Upper lobe of left lung (tissue), 6 donors: Measurements from ENCODE around the gene PFDN1. TPM values are rescaled to one million over a fixed set of nuclear protein-coding genes. Genes with fewer than 3 reads are reported as not detected.
A peak's percentile ranks its signal among the peaks of the same experiment; 100 is the strongest.

ENCODE experiments used
- ATAC-seq, 2 donors: fragments of 200-7000 bp; cut with Tn5 transposase; one replicate each; pipeline ENCODE4 v1.9.1; 2022; ENCODE audit warnings: mild to moderate bottlenecking in 2 of 2, moderate library complexity in 2 of 2; ENCODE audit not compliant: low FRiP score in 2 of 2
- DNase-seq, 2 donors: peaks; one replicate each; pipeline ENCODE4 v3.0.0-alpha.2; 2019 to 2020
- H3K27ac ChIP-seq, 4 donors: fragments of 200-600 bp; sonication (generic); one replicate each; pipeline ENCODE4 v1.5.1; 2016 to 2019
- H3K27me3 ChIP-seq, 4 donors: fragments of 200-600 bp; sonication (generic); one replicate each; pipeline ENCODE4 v1.5.1; 2017 to 2019
- H3K36me3 ChIP-seq, 4 donors: fragments of 200-600 bp; sonication (generic); one replicate each; pipeline ENCODE4 v1.5.1; 2016 to 2019
- H3K4me1 ChIP-seq, 4 donors: fragments of 200-600 bp; sonication (generic); one replicate each; pipeline ENCODE4 v1.5.1; 2018 to 2019
- H3K4me3 ChIP-seq, 4 donors: fragments of 200-600 bp; sonication (generic); one replicate each; pipeline ENCODE4 v1.5.1; 2017 to 2019; ENCODE audit warnings: mild to moderate bottlenecking in 2 of 4, moderate library complexity in 1 of 4
- H3K9me3 ChIP-seq, 4 donors: fragments of 200-600 bp; sonication (generic); one replicate each; pipeline ENCODE4 v1.5.1; 2018 to 2019
- CTCF ChIP-seq, 6 experiments: fragments of 450-650 bp in 4 of 6; fragments of 200-600 bp in 2 of 6; sonication (generic) in 2 of 6; IDR thresholded peaks; one replicate each; pipeline ENCODE4 v1.5.1; 2016 to 2019; ENCODE audit warnings: antibody characterized with exemption in 6 of 6
- EP300 ChIP-seq, 4 donors: sonication (generic); formaldehyde crosslinking; IDR thresholded peaks; one replicate each; pipeline ENCODE4 v1.5.1; 2017; ENCODE audit warnings: antibody characterized with exemption in 4 of 4, control low read depth in 2 of 4
- POLR2A ChIP-seq, 4 donors: fragments of 450-650 bp; IDR thresholded peaks; one replicate each; pipeline ENCODE4 v1.5.1; 2016 to 2017; ENCODE audit warnings: antibody characterized with exemption in 4 of 4, mild to moderate bottlenecking in 2 of 4
- POLR2AphosphoS5 ChIP-seq, 2 donors: sonication (generic); formaldehyde crosslinking; IDR thresholded peaks; one replicate each; pipeline ENCODE4 v1.5.1; 2017; ENCODE audit warnings: antibody characterized with exemption in 2 of 2
- WGBS, 2 donors: methylation state at CpG; one replicate each; pipeline ENCODE4 v1.1.5; 2017 to 2018; 5-methylcytosine and 5-hydroxymethylcytosine counted together
- total RNA-seq, 6 donors: library from RNA; depleted of rRNA in 4 of 6; stranded (reverse); fragments of >200 nt in 4 of 6; gene quantifications; one replicate each; pipeline versions ENCODE4 v1.1.0 to v1.2.1, GENCODE V29; 2016 to 2021
- donor health status: DM: no; HTN: no; CAD: no; lungs with moderate emphysema.
- donor health status: DM: no; HTN: yes; CAD: no; lungs with severe emphysema.

Gene PFDN1
- total RNA-seq, 6 donors from 2014 or later: 44.7 to 128 (median 87.7) TPM

- H3K4me1 ChIP-seq: peaks cover 67 to 75% (median 69%) of the 10 kb centered on the region in 4 donors
- ATAC-seq: no peak
- TF ChIP-seq POLR2A (IDR thresholded peaks at IDR 0.05): no peak
- no peak for TF ChIP-seq CTCF (IDR thresholded peaks at IDR 0.05)
- no peak for TF ChIP-seq POLR2AphosphoS5 (IDR thresholded peaks at IDR 0.05)
- TF ChIP-seq EP300 (IDR thresholded peaks at IDR 0.05): peak in 1 of 4 donors; percentile 15
Measured at GRCh38 chr5:140219068-140219991, 83.6 kb downstream of the PFDN1 start.

GRCh38 chr5:140217299-140218026 is 85.4 kb downstream of the PFDN1 start:
- ATAC-seq (no peak), DNase-seq (no peak)
- TF ChIP-seq POLR2A (IDR thresholded peaks at IDR 0.05) (no peak), CTCF (IDR thresholded peaks at IDR 0.05) (no peak), EP300 (IDR thresholded peaks at IDR 0.05) (no peak), POLR2AphosphoS5 (IDR thresholded peaks at IDR 0.05) (no peak)
- no peaks in the 10 kb centered on the region for H3K9me3 ChIP-seq
- no peaks in the 10 kb centered on the region for H3K27me3 ChIP-seq
- peak overlapping the region in 2 of 4 donors; percentile 58 to 59 for H3K27ac ChIP-seq
- no peak overlapping the region for H3K4me3 ChIP-seq
- no peaks in the 10 kb centered on the region for H3K36me3 ChIP-seq
- peaks cover 65 to 73% (median 66%) of the 10 kb centered on the region in 4 donors for H3K4me1 ChIP-seq
- WGBS, 2 donors: 63 to 64% methylated on average over 1 of the region's 1 CpG

More at GRCh38 chr5:140219068-140219991, 83.6 kb downstream of the PFDN1 start:
- peak in 1 of 2 donors; percentile 69 for DNase-seq
- WGBS, 2 donors: 56 to 68% methylated on average over 9 of the region's 9 CpGs
- Histone ChIP-seq H3K9me3 (no peaks in the 10 kb centered on the region), H3K27ac (peak overlapping the region; percentile 34 to 70 (median 50)), H3K27me3 (no peaks in the 10 kb centered on the region), H3K4me3 (no peak overlapping the region), H3K36me3 (no peaks in the 10 kb centered on the region)

- TF ChIP-seq POLR2A (IDR thresholded peaks at IDR 0.05): no peak
- TF ChIP-seq POLR2AphosphoS5 (IDR thresholded peaks at IDR 0.05): no peak
- no peak for TF ChIP-seq CTCF (IDR thresholded peaks at IDR 0.05)
- TF ChIP-seq EP300 (IDR thresholded peaks at IDR 0.05): no peak
- no peak overlapping the region for H3K4me3 ChIP-seq
- H3K36me3 ChIP-seq: no peaks in the 10 kb centered on the region
- 57 to 58% methylated on average over 5 of the region's 5 CpGs for WGBS, 2 donors
- H3K27me3 ChIP-seq: no peaks in the 10 kb centered on the region
- peak overlapping the region; percentile 10 to 59 (median 56) for H3K27ac ChIP-seq
- peaks cover 56 to 64% (median 58%) of the 10 kb centered on the region in 4 donors for H3K4me1 ChIP-seq
- ATAC-seq: no peak
- H3K9me3 ChIP-seq: no peaks in the 10 kb centered on the region
- no peak for DNase-seq
Measured at GRCh38 chr5:140216478-140217074, 86.3 kb downstream of the PFDN1 start.

GRCh38 chr5:140215276-140215675 is 87.6 kb downstream of the PFDN1 start:
- Histone ChIP-seq H3K36me3 (no peaks in the 10 kb centered on the region), H3K27ac (no peak overlapping the region), H3K4me3 (no peak overlapping the region), H3K27me3 (no peaks in the 10 kb centered on the region), H3K4me1 (peaks cover 46 to 53% (median 48%) of the 10 kb centered on the region in 4 donors), H3K9me3 (no peaks in the 10 kb centered on the region)
- WGBS, 2 donors: 90 to 96% methylated on average over 1 of the region's 1 CpG
- ATAC-seq (no peak), DNase-seq (no peak)
- TF ChIP-seq POLR2A (IDR thresholded peaks at IDR 0.05): no peak
- no peak for TF ChIP-seq POLR2AphosphoS5 (IDR thresholded peaks at IDR 0.05)
- TF ChIP-seq EP300 (IDR thresholded peaks at IDR 0.05): no peak
- no peak for TF ChIP-seq CTCF (IDR thresholded peaks at IDR 0.05)
